ENCODE results near the gene NEDD4L.

NEDD4L gene

DNA sequence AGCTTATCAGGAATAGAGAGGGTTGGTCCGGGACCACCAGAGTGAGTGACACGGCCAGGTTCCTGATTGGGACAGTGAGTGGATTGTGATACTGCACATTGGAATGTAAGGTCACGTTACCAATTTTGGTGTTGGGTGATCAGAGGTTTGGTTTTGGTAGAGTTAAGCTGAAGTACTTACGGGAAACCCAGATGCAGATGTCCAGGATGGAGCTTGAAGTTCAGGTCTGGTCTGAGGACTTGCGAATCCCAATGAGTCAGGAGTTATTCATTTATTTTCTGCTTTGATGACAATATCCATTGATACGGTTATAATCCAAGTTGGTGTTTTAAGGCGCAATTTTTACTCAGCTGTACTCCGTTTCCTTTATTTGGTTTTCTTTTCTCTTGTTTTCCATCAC lies 311.2 kb downstream of the NEDD4L start:
- no peak overlapping the region for H2AFZ ChIP-seq (ENCODE audit: low read depth, low read length, severe bottlenecking)
- H3K4me2 ChIP-seq (ENCODE audit: low read depth, low read length, poor library complexity, severe bottlenecking), result no peak overlapping the region
- no peaks in the 10 kb centered on the region for H3K79me2 ChIP-seq (ENCODE audit: insufficient read depth, low read length)
- H3F3A ChIP-seq (ENCODE audit: insufficient read depth), result no peaks in the 10 kb centered on the region
- H4K20me1 ChIP-seq (ENCODE audit: low read depth, low read length), result no peaks in the 10 kb centered on the region
- no peaks in the 10 kb centered on the region for H3K36me3 ChIP-seq (ENCODE audit: low read length)
- TF ChIP-seq EZH2phosphoT487 (conservative IDR thresholded peaks at IDR 0.05; ENCODE audit: low read length) (no peak), CTCF (IDR thresholded peaks at IDR 0.05; ENCODE audit: insufficient read depth, low read length, poor library complexity, severe bottlenecking) (no peak)
- H3K27ac ChIP-seq (ENCODE audit: low read depth, low read length), result no peak overlapping the region
- H3K4me3 ChIP-seq (ENCODE audit: insufficient read depth, low read length, poor library complexity, severe bottlenecking), result no peak overlapping the region
- H3K9ac ChIP-seq (ENCODE audit: low read length), result no peak overlapping the region
- no peaks in the 10 kb centered on the region for H3K27me3 ChIP-seq (ENCODE audit: low read length)
- H3K9me2 ChIP-seq (replicated peaks; ENCODE audit: insufficient read depth, low read length), result no peaks in the 10 kb centered on the region
- H3K9me3 ChIP-seq (ENCODE audit: insufficient read depth, low read length), result no peaks in the 10 kb centered on the region

DNA sequence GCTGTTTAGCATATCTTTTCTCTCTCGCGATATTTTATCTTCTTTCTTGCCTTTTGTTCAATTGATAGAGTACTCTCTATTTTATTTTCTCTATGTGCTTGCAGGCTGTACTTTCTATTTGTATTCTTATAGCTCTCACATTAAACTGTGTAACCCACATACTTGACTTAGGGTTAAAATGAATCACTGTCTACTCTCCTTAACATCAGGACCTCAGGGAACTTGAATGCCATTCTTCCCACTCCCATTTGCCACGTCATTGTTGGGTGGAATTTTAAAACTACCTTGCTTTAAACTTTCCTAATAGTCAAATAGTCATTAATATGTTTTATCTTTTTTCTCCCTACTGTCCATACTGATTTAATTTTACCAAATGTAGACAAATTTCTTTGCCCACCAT lies 315.2 kb downstream of the NEDD4L start:
- Histone ChIP-seq H3F3A (ENCODE audit: insufficient read depth) (no peaks in the 10 kb centered on the region), H3K36me3 (ENCODE audit: low read length) (no peaks in the 10 kb centered on the region), H3K4me3 (ENCODE audit: insufficient read depth, low read length, poor library complexity, severe bottlenecking) (no peak overlapping the region), H4K20me1 (ENCODE audit: low read depth, low read length) (no peaks in the 10 kb centered on the region), H3K79me2 (ENCODE audit: insufficient read depth, low read length) (no peaks in the 10 kb centered on the region), H3K9me3 (ENCODE audit: insufficient read depth, low read length) (no peaks in the 10 kb centered on the region), H3K27me3 (ENCODE audit: low read length) (no peaks in the 10 kb centered on the region), H3K27ac (ENCODE audit: low read depth, low read length) (no peak overlapping the region), H3K9me2 (replicated peaks; ENCODE audit: insufficient read depth, low read length) (no peaks in the 10 kb centered on the region), H2AFZ (ENCODE audit: low read depth, low read length, severe bottlenecking) (no peak overlapping the region), H3K4me2 (ENCODE audit: low read depth, low read length, poor library complexity, severe bottlenecking) (no peak overlapping the region), H3K9ac (ENCODE audit: low read length) (no peak overlapping the region)
- no peak for TF ChIP-seq EZH2phosphoT487 (conservative IDR thresholded peaks at IDR 0.05; ENCODE audit: low read length)
- TF ChIP-seq CTCF (IDR thresholded peaks at IDR 0.05; ENCODE audit: insufficient read depth, low read length, poor library complexity, severe bottlenecking), result no peak

GRCh38 chr18:58359620-58360019 lies 315.6 kb downstream of the NEDD4L start:
- Histone ChIP-seq H3K9me2 (replicated peaks; ENCODE audit: insufficient read depth, low read length) (no peaks in the 10 kb centered on the region), H3K4me3 (ENCODE audit: insufficient read depth, low read length, poor library complexity, severe bottlenecking) (no peak overlapping the region), H2AFZ (ENCODE audit: low read depth, low read length, severe bottlenecking) (no peak overlapping the region), H3F3A (ENCODE audit: insufficient read depth) (no peaks in the 10 kb centered on the region), H3K36me3 (ENCODE audit: low read length) (no peaks in the 10 kb centered on the region), H3K9ac (ENCODE audit: low read length) (no peak overlapping the region), H3K27ac (ENCODE audit: low read depth, low read length) (no peak overlapping the region), H4K20me1 (ENCODE audit: low read depth, low read length) (no peaks in the 10 kb centered on the region), H3K79me2 (ENCODE audit: insufficient read depth, low read length) (no peaks in the 10 kb centered on the region), H3K4me2 (ENCODE audit: low read depth, low read length, poor library complexity, severe bottlenecking) (no peak overlapping the region), H3K9me3 (ENCODE audit: insufficient read depth, low read length) (no peaks in the 10 kb centered on the region), H3K27me3 (ENCODE audit: low read length) (no peaks in the 10 kb centered on the region)
- TF ChIP-seq CTCF (IDR thresholded peaks at IDR 0.05; ENCODE audit: insufficient read depth, low read length, poor library complexity, severe bottlenecking), result no peak
- no peak for TF ChIP-seq EZH2phosphoT487 (conservative IDR thresholded peaks at IDR 0.05; ENCODE audit: low read length)

DNA sequence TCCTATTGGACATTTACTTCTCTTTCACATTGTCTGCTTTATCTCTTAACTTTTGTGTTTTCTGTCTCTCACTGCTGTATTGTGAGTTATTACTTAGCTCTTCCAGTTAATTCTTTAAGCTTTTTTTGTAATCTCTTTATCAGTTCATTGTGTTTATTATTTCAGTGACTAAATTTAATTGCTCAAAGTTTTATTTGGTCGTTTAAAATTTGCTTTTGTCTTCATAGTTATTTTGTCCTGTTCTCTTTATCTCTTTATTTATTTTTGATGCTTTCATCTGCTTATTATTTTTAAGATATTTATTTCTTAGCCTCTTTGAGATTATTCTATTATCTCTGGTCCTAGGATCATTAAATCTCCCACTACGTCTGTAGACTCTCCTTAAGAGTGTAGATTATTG lies 316.3 kb downstream of the NEDD4L start:
- no peaks in the 10 kb centered on the region for H4K20me1 ChIP-seq (ENCODE audit: low read depth, low read length)
- H3K9ac ChIP-seq (ENCODE audit: low read length), result no peak overlapping the region
- H3K9me3 ChIP-seq (ENCODE audit: insufficient read depth, low read length), result no peaks in the 10 kb centered on the region
- H3K27me3 ChIP-seq (ENCODE audit: low read length), result no peaks in the 10 kb centered on the region
- TF ChIP-seq CTCF (IDR thresholded peaks at IDR 0.05; ENCODE audit: insufficient read depth, low read length, poor library complexity, severe bottlenecking) (no peak), EZH2phosphoT487 (conservative IDR thresholded peaks at IDR 0.05; ENCODE audit: low read length) (no peak)
- H3F3A ChIP-seq (ENCODE audit: insufficient read depth), result no peaks in the 10 kb centered on the region
- no peaks in the 10 kb centered on the region for H3K79me2 ChIP-seq (ENCODE audit: insufficient read depth, low read length)
- no peaks in the 10 kb centered on the region for H3K9me2 ChIP-seq (replicated peaks; ENCODE audit: insufficient read depth, low read length)
- H3K27ac ChIP-seq (ENCODE audit: low read depth, low read length), result no peak overlapping the region
- H3K4me2 ChIP-seq (ENCODE audit: low read depth, low read length, poor library complexity, severe bottlenecking), result no peak overlapping the region
- H2AFZ ChIP-seq (ENCODE audit: low read depth, low read length, severe bottlenecking), result no peak overlapping the region
- H3K36me3 ChIP-seq (ENCODE audit: low read length), result no peaks in the 10 kb centered on the region
- no peak overlapping the region for H3K4me3 ChIP-seq (ENCODE audit: insufficient read depth, low read length, poor library complexity, severe bottlenecking)
